Testis (tissue), 2 donors: Measurements from ENCODE around the gene ZBTB46.

Experiments
- CTCF ChIP-seq, 3 experiments: fragments of 450-650 bp in 2 of 3; fragments of 200-600 bp in 1 of 3; sonication (generic) in 1 of 3; IDR thresholded peaks; one replicate each; pipeline ENCODE4 v1.5.1; 2016 to 2019; ENCODE audit warnings: antibody characterized with exemption in 3 of 3, mild to moderate bottlenecking in 2 of 3, moderate library complexity in 1 of 3
- POLR2A ChIP-seq: fragments of 450-650 bp; IDR thresholded peaks from one replicate; pipeline ENCODE4 v1.6.1; 2017; ENCODE audit warnings: antibody characterized with exemption, mild to moderate bottlenecking, moderate library complexity

- no peak for TF ChIP-seq POLR2A
- no peak for TF ChIP-seq CTCF (IDR thresholded peaks at IDR 0.05)
Observed at GRCh38 chr20:63765082-63765873, 65.8 kb downstream of the ZBTB46 start.
